ENCODE results near the gene UCP2. TPM values are rescaled to one million over a fixed set of nuclear protein-coding genes. Genes with fewer than 3 reads are reported as not detected.
A peak's percentile ranks its signal among the peaks of the same experiment; 100 is the strongest.

UCP2 gene
- total and polyA plus RNA-seq, 9 of the 15 experiments (the other 6 are each of a cell fraction or from before 2014, with no cell fraction given) = 19.2 to 216 (median 87.9) TPM

GRCh38 chr11:74024261-74025029 is 41.8 kb upstream of the UCP2 start:
- Histone ChIP-seq H3K27me3 (ENCODE audit: control insufficient read depth in 2 of 2, insufficient read depth in 2 of 2, low read length in 2 of 2) (no peaks in the 10 kb centered on the region), H4K20me1 (replicated peaks; ENCODE audit: control insufficient read depth, insufficient read depth, low read length) (no peaks in the 10 kb centered on the region), H3K36me3 (ENCODE audit: control insufficient read depth, insufficient read depth, low read length) (no peaks in the 10 kb centered on the region), H2AFZ (ENCODE audit: low read depth, low read length) (no peak overlapping the region), H3K4me3 (no peak overlapping the region), H3K9me3 (replicated peaks; ENCODE audit: control insufficient read depth, insufficient read depth, low read depth, low read length) (no peaks in the 10 kb centered on the region), H3K79me2 (ENCODE audit: control insufficient read depth, insufficient read depth, low read length) (no peaks in the 10 kb centered on the region), H3K9me1 (ENCODE audit: control insufficient read depth, insufficient read depth, low read length) (no peaks in the 10 kb centered on the region), H3K27ac (ENCODE audit: extremely low read depth, low read depth, low read length) (no peak overlapping the region), H3K9ac (ENCODE audit: insufficient read depth in 1 of 2, low read depth in 2 of 2, low read length in 2 of 2) (no peak overlapping the region), H3K4me1 (replicated peaks in 1 of 2; ENCODE audit: control insufficient read depth in 2 of 2, insufficient read depth in 2 of 2, low read length in 2 of 2) (peaks cover 0 to 9% of the 10 kb centered on the region in 2 experiments; a peak in 3 of 5 replicates), H3K4me2 (ENCODE audit: insufficient read depth, low read length) (no peak overlapping the region)
- DNase-seq (ENCODE audit: extremely low read depth in 1 of 4, low spot score in 3 of 4) (peak in 3 of 4 experiments; percentile 45 to 85 (median 66)), FAIRE-seq (peak; percentile 76), ATAC-seq (peak; percentile 82)
- no TSS peak for BruUV-seq (replicated peaks)
- intact Hi-C loops (cut with micrococcal nuclease) (no loop called here), in situ Hi-C loops (cut with MboI) (no loop called here)
- WGBS (ENCODE audit: insufficient coverage, low coverage, missing lambda C conversion rate) = 22% methylated on average over 2 of the region's 2 CpGs
- POLR2A ChIA-PET = no interaction called here
- CTCF ChIA-PET (ENCODE audit: low intra/inter-chr PET ratio) = no interaction called here
- no peak for TF ChIP-seq HINFP (tag; conservative IDR thresholded peaks at IDR 0.05; ENCODE audit: low read depth)
- no peak for TF ChIP-seq ZBTB43 (CRISPR knock-in tag; IDR thresholded peaks at IDR 0.05)
- TF ChIP-seq TCF7L2 (IDR thresholded peaks at IDR 0.05; ENCODE audit: low read depth, low read length) = no peak
- TF ChIP-seq TBL1XR1 (IDR thresholded peaks at IDR 0.05; ENCODE audit: low read length in 2 of 2) = no peak
- TF ChIP-seq VEZF1 (CRISPR knock-in tag; IDR thresholded peaks at IDR 0.05) = no peak
- no peak for TF ChIP-seq E2F3 (CRISPR knock-in tag; IDR thresholded peaks at IDR 0.05)
- no peak for TF ChIP-seq KLF6 (CRISPR knock-in tag; IDR thresholded peaks at IDR 0.05; ENCODE audit: borderline replicate concordance)
- no peak for TF ChIP-seq SAFB (IDR thresholded peaks at IDR 0.05; ENCODE audit: borderline replicate concordance, low read depth, low read length)
- TF ChIP-seq GATAD2A (IDR thresholded peaks at IDR 0.05) = no peak
- no peak for TF ChIP-seq ZFP36 (IDR thresholded peaks at IDR 0.05; ENCODE audit: low read depth, low read length, partially characterized antibody)
- TF ChIP-seq PHF20 (IDR thresholded peaks at IDR 0.05; ENCODE audit: partially characterized antibody) = no peak
- no peak for TF ChIP-seq CGGBP1 (CRISPR knock-in tag; IDR thresholded peaks at IDR 0.05)
- no peak for TF ChIP-seq ZSCAN32 (CRISPR knock-in tag; IDR thresholded peaks at IDR 0.05)
- TF ChIP-seq PHF21A (IDR thresholded peaks at IDR 0.05; ENCODE audit: borderline replicate concordance, low read depth) = no peak
- TF ChIP-seq PTRF (tag; IDR thresholded peaks at IDR 0.05) = no peak
- peak; percentile 58; the same call in 1 of the 2 replicates for TF ChIP-seq CEBPG (CRISPR knock-in tag; IDR thresholded peaks at IDR 0.05)
- TF ChIP-seq CEBPG (tag; conservative IDR thresholded peaks at IDR 0.05 in 1 of 2, IDR thresholded peaks at IDR 0.05 in 1 of 2) = peak; percentile 68 to 85
- peak; percentile 49; the same call in 1 of the 2 replicates for TF ChIP-seq DPF2 (IDR thresholded peaks at IDR 0.05)
- no peak for TF ChIP-seq NUFIP1 (IDR thresholded peaks at IDR 0.05; ENCODE audit: partially characterized antibody)

Measured in K562 (cell line).